HepG2 (cell line): ENCODE measurements around the gene GPC3. TPM values are rescaled to one million over a fixed set of nuclear protein-coding genes. Genes with fewer than 3 reads are reported as not detected.

Source experiments
- ATAC-seq: fragments of 200-7000 bp; cut with Tn5 transposase; 3 replicates; pipeline ENCODE4 v1.9.1; 2020; ENCODE audit warnings: mild to moderate bottlenecking, moderate library complexity
- BruUV-seq: library from RNA; stranded (reverse); fragments of 400-500 nt; replicated peaks from 2 replicates; lab custom pipeline; 2021; lab: Mats Ljungman, UMichigan
- CTCF ChIA-PET: fragments of 300-600 bp; formaldehyde crosslinking; extraction: SDS; loops from one replicate; lab custom pipeline; 2021; ENCODE audit warnings: low total read pairs, inconsistent platforms, low intra/inter-chr PET ratio; lab: Yijun Ruan, JAX
- POLR2A ChIA-PET: fragments of 350-600 bp; sonication (Branson Sonifier 250); formaldehyde crosslinking; loops from one replicate; lab custom pipeline; 2020; ENCODE audit warnings: antibody characterized with exemption, inconsistent platforms; lab: Yijun Ruan, JAX
- DNase-seq: peaks from one replicate; pipeline ENCODE4 v3.0.0-alpha.2; 2015; ENCODE audit warnings: low spot score
- FAIRE-seq: peaks from 3 replicates; lab custom pipeline; 2011; peaks lifted over from hg19 to GRCh38; lab: Jason Lieb, UNC
- H2AFZ ChIP-seq: one replicate; pipeline ENCODE4 v1.6.1; 2011; ENCODE audit warnings: low read length, inconsistent platforms
- H3K27ac ChIP-seq: fragments of 300-600 bp; 3 replicates; pipeline ENCODE4 v1.8.0; 2011; ENCODE audit warnings: mixed run types, mild to moderate bottlenecking, mixed read lengths, low read length, inconsistent platforms; ENCODE audit not compliant: insufficient read depth; ENCODE audit errors: extremely low read length
- H3K27me3 ChIP-seq, 2 experiments: fragments of 200-600 bp in 1 of 2; 2 replicates in 1 of 2; 3 replicates in 1 of 2; pipeline versions ENCODE4 v1.6.0 to v1.8.0; 2011; ENCODE audit warnings: low read length in 2 of 2, mild to moderate bottlenecking in 2 of 2, moderate library complexity in 2 of 2, inconsistent platforms in 1 of 2; ENCODE audit not compliant: insufficient read depth in 2 of 2, control insufficient read depth in 1 of 2
- H3K36me3 ChIP-seq, 2 experiments: fragments of 200-600 bp in 1 of 2; replicated peaks in 1 of 2; 2 replicates in 1 of 2; 3 replicates in 1 of 2; pipeline versions ENCODE4 v1.5.1 to v1.8.0; 2011; ENCODE audit warnings: low read length in 2 of 2, inconsistent platforms in 1 of 2; ENCODE audit not compliant: insufficient read depth in 2 of 2, control insufficient read depth in 1 of 2
- H3K4me1 ChIP-seq: 2 replicates; pipeline ENCODE4 v1.5.1; 2012; ENCODE audit warnings: low read length, inconsistent platforms; ENCODE audit not compliant: insufficient read depth
- H3K4me2 ChIP-seq: 2 replicates; pipeline ENCODE4 v1.6.0; 2011; ENCODE audit warnings: low read depth, low read length, inconsistent platforms
- H3K4me3 ChIP-seq, 3 experiments: fragments of 200-600 bp in 1 of 3; sonication (generic), shearing (Covaris generic) in 1 of 3; replicated peaks in 1 of 3; 2 replicates each; pipeline ENCODE4 v1.5.1; 2011 to 2016; ENCODE audit warnings: low read length in 3 of 3, inconsistent platforms in 2 of 3, low read depth in 2 of 3, mild to moderate bottlenecking in 2 of 3, control low read depth in 1 of 3, mixed read lengths in 1 of 3; ENCODE audit not compliant: insufficient read depth in 1 of 3
- H3K79me2 ChIP-seq: one replicate; pipeline ENCODE4 v1.6.1; 2011; ENCODE audit warnings: low read length, inconsistent platforms; ENCODE audit not compliant: insufficient read depth
- H3K9ac ChIP-seq: 2 replicates; pipeline ENCODE4 v1.6.0; 2011; ENCODE audit warnings: mild to moderate bottlenecking, low read depth, low read length, inconsistent platforms; ENCODE audit not compliant: insufficient read depth
- H3K9me3 ChIP-seq: 2 replicates; pipeline ENCODE4 v1.5.1; 2012; ENCODE audit warnings: mild to moderate bottlenecking, low read length
- H4K20me1 ChIP-seq: 2 replicates; pipeline ENCODE4 v1.6.0; 2011; ENCODE audit warnings: inconsistent platforms, mild to moderate bottlenecking, low read length, moderate library complexity; ENCODE audit not compliant: insufficient read depth
- DBP ChIP-seq: sonication (generic); formaldehyde crosslinking; IDR thresholded peaks from 2 replicates; pipeline ENCODE4 v1.4.0; 2020; ENCODE audit warnings: missing genetic modification reagents; ENCODE audit errors: not compliant biosample characterization
- MYC ChIP-seq: sonication (generic); formaldehyde crosslinking; IDR thresholded peaks from 2 replicates; pipeline ENCODE4 v1.9.0; 2021; ENCODE audit warnings: missing genetic modification reagents, borderline replicate concordance
- NAIF1 ChIP-seq: sonication (generic); formaldehyde crosslinking; IDR thresholded peaks from 2 replicates; pipeline ENCODE4 v1.5.0; 2020; ENCODE audit warnings: mild to moderate bottlenecking, missing genetic modification reagents, borderline replicate concordance
- NCOR1 ChIP-seq: fragments of 200-600 bp; sonication (generic); IDR thresholded peaks from 2 replicates; pipeline ENCODE4 v1.7.0; 2017; ENCODE audit warnings: antibody characterized with exemption, low read length, borderline replicate concordance
- POLR2AphosphoS5 ChIP-seq: IDR thresholded peaks from 2 replicates; pipeline ENCODE4 v1.6.1; 2012; ENCODE audit warnings: low read depth, low read length
- SATB2 ChIP-seq: sonication (generic); formaldehyde crosslinking; IDR thresholded peaks from 2 replicates; pipeline ENCODE4 v1.5.0; 2020; ENCODE audit warnings: missing genetic modification reagents
- SIN3A ChIP-seq: IDR thresholded peaks from 2 replicates; pipeline ENCODE4 v1.6.1; 2011; ENCODE audit warnings: low read depth, mild to moderate bottlenecking, control low read depth, low read length, borderline replicate concordance
- ZNF256 ChIP-seq: sonication (generic); formaldehyde crosslinking; conservative IDR thresholded peaks from 2 replicates; pipeline ENCODE4 v1.4.0; 2020; ENCODE audit warnings: missing genetic modification reagents
- ZNF260 ChIP-seq: sonication (generic); formaldehyde crosslinking; IDR thresholded peaks from 2 replicates; pipeline ENCODE4 v1.4.0; 2020; ENCODE audit warnings: missing genetic modification reagents, low read depth, mild to moderate bottlenecking, borderline replicate concordance
- ZNF850 ChIP-seq: sonication (generic); formaldehyde crosslinking; conservative IDR thresholded peaks from 2 replicates; pipeline ENCODE4 v1.9.0; 2021; ENCODE audit warnings: mild to moderate bottlenecking, missing genetic modification reagents
- WGBS: methylation state at CpG from one replicate; pipeline ENCODE4 v1.1.6; 2017; ENCODE audit warnings: low lambda C conversion rate; 5-methylcytosine and 5-hydroxymethylcytosine counted together
- in situ Hi-C: cut with HindIII; loops from 2 replicates; pipeline ENCODE4 v1.10.0; 2017; ENCODE audit warnings: low pct_unique_long_range_greater_than_20kb; ENCODE audit not compliant: extremely low pct_ligation_motif_present
- intact Hi-C: fragments of 100-400 bp; cut with micrococcal nuclease; formaldehyde crosslinking; loops from one replicate; pipeline ENCODE4 v1.10.0; 2022; ENCODE audit not compliant: unreplicated experiment
- polyA plus RNA-seq, 8 experiments: library from polyadenylated mRNA; depleted of rRNA in 3 of 8; stranded (reverse) in 7 of 8; unstranded in 1 of 8; fragments of >200 nt; fragmentation: Illumina TruSeq in 4 of 8; extraction: Trizol in 4 of 8; gene quantifications; 2 replicates each; pipeline versions ENCODE4 v1.2.1 to v1.2.3, GENCODE V29; 2011 to 2016; ENCODE audit warnings: low read depth in 4 of 8, missing spikeins in 1 of 8, mixed read lengths in 1 of 8; ENCODE audit not compliant: insufficient read depth in 1 of 8
- total RNA-seq, 5 experiments: library from RNA; depleted of rRNA; stranded (reverse); fragments of >200 nt; fragmentation: Illumina TruSeq; extraction: Trizol; gene quantifications; 2 replicates each; pipeline ENCODE4 v1.2.3, GENCODE V29; 2016; ENCODE audit warnings: low read depth in 1 of 5

Gene GPC3
- total and polyA plus RNA-seq, 2 of the 13 experiments (the other 11 are each of a cell fraction or from before 2014, with no cell fraction given), result 1,799 to 3,263 TPM

- ChIA-PET CTCF (no interaction called here), POLR2A (no interaction called here)
- intact Hi-C loops, result no loop called here
Observed at GRCh38 chrX:133794126-133794525, 191.3 kb downstream of the GPC3 start.

GRCh38 chrX:133793626-133794025 lies 191.8 kb downstream of the GPC3 start:
- peaks cover 84% of the 10 kb centered on the region for H4K20me1 ChIP-seq
- ATAC-seq, result no peak
- CTCF ChIA-PET, result no interaction called here
- TF ChIP-seq DBP (CRISPR knock-in tag), result no peak
- TF ChIP-seq NAIF1 (CRISPR knock-in tag), result no peak
- no peak for TF ChIP-seq ZNF256 (CRISPR knock-in tag)
- no peak for TF ChIP-seq ZNF850 (CRISPR knock-in tag)
- no peak for TF ChIP-seq NCOR1
- no peak for TF ChIP-seq ZNF260 (CRISPR knock-in tag)
- TF ChIP-seq SATB2 (CRISPR knock-in tag), result no peak
- no peak for TF ChIP-seq MYC (CRISPR knock-in tag)
- TF ChIP-seq, all 625 proteins: peak for 0
- Histone ChIP-seq H3K27me3 (no peaks in the 10 kb centered on the region), H2AFZ (no peak overlapping the region), H3K27ac (no peak overlapping the region), H3K4me2 (no peak overlapping the region), H3K9ac (no peak overlapping the region), H3K9me3 (no peaks in the 10 kb centered on the region), H3K4me1 (peaks cover 72% of the 10 kb centered on the region), H3K4me3 (no peak overlapping the region), H3K79me2 (peaks cover 55% of the 10 kb centered on the region), H3K36me3 (peaks cover 1 to 27% of the 10 kb centered on the region in 2 experiments; a peak in 3 of 5 replicates)
- intact Hi-C loops, result no loop called here
- POLR2A ChIA-PET, result no interaction called here
- no peak for DNase-seq
- in situ Hi-C loops, result no loop called here
- WGBS, result 93% methylated on average over 2 of the region's 2 CpGs
- FAIRE-seq, result no peak
- no TSS peak for BruUV-seq

More at GRCh38 chrX:133794126-133794525, 191.3 kb downstream of the GPC3 start:
- TF ChIP-seq POLR2AphosphoS5 (0 out of 2 replicates have a peak, but pooled peaks have one; percentile 7), SIN3A (no peak)
- TF ChIP-seq, all 625 proteins: peak for 1
- ATAC-seq, result no peak
- FAIRE-seq, result no peak
- BruUV-seq, result no TSS peak
- no peak overlapping the region for H2AFZ ChIP-seq
- peaks cover 58% of the 10 kb centered on the region for H3K79me2 ChIP-seq
- no peak overlapping the region for H3K4me2 ChIP-seq
- H3K27ac ChIP-seq, result no peak overlapping the region
- H3K9me3 ChIP-seq, result no peaks in the 10 kb centered on the region
- H3K4me1 ChIP-seq, result peaks cover 67% of the 10 kb centered on the region
- no peak overlapping the region for H3K9ac ChIP-seq
- DNase-seq, result no peak
- H3K27me3 ChIP-seq, result no peaks in the 10 kb centered on the region
- H3K4me3 ChIP-seq, result no peak overlapping the region
- in situ Hi-C loops, result no loop called here
- 84% methylated on average over 4 of the region's 4 CpGs for WGBS
- peaks cover 1 to 27% of the 10 kb centered on the region in 2 experiments; a peak in 4 of 5 replicates for H3K36me3 ChIP-seq
- peaks cover 85% of the 10 kb centered on the region for H4K20me1 ChIP-seq
